AG09309 (cell line): ENCODE data around the gene PLSCR4.
A peak's percentile ranks its signal among the peaks of the same experiment; 100 is the strongest.
"Not testable (repeated sequence)": the region's sequence is repeated elsewhere in the genome, so short reads cannot be mapped to it uniquely, and the experiment has no call there.

Experiments used
- DNase-seq: peaks from one replicate; pipeline ENCODE4 v3.0.0-alpha.2; 2010; ENCODE audit warnings: low read depth
- H3K4me3 ChIP-seq: 2 replicates; pipeline ENCODE4 v1.5.1; 2011; ENCODE audit warnings: mild to moderate bottlenecking, low read depth, low read length, moderate library complexity; ENCODE audit not compliant: control insufficient read depth
- TF ChIP-seq, protein P1 (sequence below): IDR thresholded peaks from 2 replicates; pipeline ENCODE4 v1.5.1; 2011; ENCODE audit warnings: mild to moderate bottlenecking, low read depth, low read length, inconsistent platforms; ENCODE audit not compliant: insufficient read depth, control insufficient read depth; ENCODE audit errors: missing control alignments

PLSCR4 gene

DNA sequence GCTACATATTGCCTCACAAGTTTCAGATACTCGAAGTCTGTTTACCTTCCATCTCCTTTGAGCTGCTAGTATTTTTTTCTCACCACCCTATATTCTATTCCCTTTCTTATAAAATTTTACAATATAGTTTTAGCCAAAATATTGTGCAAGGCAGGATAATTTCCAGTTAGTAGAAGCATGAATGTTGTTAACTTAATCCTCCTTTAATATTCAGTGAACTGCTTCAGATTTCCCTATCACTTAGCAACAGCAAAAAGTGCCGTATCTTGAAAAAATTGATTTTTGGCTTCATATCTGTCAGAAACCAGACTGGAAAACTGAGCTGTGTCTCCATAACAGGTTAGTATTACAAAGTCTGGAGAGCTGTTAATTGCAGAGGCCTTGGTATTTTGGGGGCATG is 24.0 kb downstream of the PLSCR4 start:
- no peak for DNase-seq

DNA sequence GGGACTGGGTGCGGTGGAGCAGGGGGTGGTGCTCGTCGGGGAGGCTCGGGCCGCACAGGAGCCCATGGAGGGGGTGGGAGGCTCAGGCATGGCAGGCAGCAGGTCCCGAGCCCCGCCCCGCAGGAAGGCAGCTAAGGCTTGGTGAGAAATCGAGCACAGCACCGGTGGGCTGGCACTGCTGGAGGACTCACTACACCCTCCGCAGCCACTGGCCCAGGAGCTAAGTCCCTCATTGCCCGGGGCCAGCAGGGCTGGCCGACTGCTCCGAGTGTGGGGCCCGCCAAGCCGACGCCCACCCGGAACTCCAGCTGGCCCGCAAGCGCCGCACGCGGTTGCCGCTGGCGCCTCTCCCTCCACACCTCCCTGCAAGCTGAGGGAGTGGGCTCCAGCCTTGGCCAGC is 25.4 kb downstream of the PLSCR4 start:
- DNase-seq, H3K4me3 ChIP-seq: not testable (repeated sequence)

More for the DNA sequence above, 24.0 kb downstream of the PLSCR4 start:
- TF ChIP-seq, protein P1, sequence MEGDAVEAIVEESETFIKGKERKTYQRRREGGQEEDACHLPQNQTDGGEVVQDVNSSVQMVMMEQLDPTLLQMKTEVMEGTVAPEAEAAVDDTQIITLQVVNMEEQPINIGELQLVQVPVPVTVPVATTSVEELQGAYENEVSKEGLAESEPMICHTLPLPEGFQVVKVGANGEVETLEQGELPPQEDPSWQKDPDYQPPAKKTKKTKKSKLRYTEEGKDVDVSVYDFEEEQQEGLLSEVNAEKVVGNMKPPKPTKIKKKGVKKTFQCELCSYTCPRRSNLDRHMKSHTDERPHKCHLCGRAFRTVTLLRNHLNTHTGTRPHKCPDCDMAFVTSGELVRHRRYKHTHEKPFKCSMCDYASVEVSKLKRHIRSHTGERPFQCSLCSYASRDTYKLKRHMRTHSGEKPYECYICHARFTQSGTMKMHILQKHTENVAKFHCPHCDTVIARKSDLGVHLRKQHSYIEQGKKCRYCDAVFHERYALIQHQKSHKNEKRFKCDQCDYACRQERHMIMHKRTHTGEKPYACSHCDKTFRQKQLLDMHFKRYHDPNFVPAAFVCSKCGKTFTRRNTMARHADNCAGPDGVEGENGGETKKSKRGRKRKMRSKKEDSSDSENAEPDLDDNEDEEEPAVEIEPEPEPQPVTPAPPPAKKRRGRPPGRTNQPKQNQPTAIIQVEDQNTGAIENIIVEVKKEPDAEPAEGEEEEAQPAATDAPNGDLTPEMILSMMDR = no peak
- H3K4me3 ChIP-seq = no peak overlapping the region

DNA sequence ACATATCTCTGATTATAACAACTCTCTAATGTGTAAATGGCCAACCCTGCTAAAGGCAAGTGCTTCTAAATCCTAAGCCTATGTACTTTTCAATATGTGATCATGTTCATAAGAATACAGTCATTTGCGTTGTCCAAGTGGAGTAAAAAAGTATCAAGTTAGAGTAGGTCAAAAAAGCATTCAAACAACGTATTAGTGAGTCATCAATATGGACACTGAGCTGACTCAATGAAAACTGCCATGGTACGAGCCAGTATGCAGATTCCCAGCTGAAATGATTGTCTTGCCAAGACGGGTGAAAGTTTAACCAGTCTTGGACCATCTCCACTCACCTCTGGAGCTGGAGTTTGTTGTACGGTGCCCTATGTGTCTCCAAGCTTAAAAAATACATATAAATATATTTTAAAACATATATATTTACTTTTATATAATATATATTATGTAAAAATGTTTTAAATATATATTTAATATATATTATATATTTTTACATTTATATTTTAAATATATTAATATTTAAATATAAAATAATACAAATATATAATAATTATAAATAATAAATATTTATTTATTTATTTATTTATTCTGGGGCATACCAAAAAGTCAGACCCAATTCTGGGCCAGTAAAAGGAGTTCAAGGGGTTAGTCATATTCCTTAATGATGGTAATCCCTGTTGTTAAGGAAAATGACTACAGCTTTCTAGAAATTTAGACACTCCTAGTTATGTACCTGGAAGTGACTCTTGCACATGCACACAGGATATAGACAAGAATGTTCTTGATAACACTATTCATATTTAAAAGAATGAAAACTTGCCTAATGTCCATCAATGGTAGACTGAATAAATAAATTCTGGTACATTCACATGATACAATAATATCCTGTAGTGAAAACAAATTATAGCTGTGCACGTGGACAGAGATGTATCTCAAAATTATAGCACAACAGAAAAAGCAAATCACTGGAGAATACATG is 27.2 kb downstream of the PLSCR4 start:
- TF ChIP-seq, protein P1 = no peak
- DNase-seq = no peak
- H3K4me3 ChIP-seq = no peak overlapping the region

DNA sequence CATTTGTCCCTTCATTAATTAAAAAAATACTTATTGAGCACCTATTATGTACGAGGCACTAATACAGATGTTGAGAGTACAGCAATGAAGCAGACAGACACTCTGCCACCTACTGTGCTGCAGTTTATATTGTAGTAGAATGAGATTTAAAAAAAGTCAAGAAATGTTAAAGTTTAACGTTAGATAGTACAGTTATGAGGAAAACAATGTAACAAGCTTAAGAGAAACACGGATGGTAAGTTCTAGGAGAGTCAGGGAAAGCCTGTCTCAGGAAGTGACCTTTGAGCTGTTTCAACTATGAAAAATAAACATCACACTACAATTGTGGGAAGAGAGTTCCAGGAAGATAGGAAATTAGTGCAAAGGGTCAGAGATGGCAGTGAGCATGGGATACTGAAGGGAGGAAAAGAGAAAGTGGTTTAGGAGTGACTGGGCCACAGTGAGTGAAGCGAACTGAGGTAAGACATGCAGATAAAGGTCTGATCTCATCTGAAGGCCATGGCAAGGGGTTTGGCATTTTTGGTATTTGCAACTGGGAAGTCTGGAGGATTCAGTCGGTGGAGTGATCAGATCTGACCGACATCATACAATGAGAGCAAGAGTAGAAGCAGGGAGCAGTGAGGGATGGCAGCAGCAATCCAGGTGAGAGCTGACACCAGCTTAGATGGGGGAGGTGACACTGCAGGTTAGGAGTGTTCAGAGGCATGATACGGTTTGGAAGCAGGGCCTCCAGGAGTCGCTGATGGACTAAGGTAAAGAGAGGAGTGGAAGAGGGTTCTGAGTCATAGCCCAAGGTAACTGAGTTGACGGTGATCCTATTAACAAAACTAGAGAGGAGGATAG is 28.5 kb downstream of the PLSCR4 start:
- no peak for DNase-seq
- no peak overlapping the region for H3K4me3 ChIP-seq
- TF ChIP-seq, protein P1 = no peak

DNA sequence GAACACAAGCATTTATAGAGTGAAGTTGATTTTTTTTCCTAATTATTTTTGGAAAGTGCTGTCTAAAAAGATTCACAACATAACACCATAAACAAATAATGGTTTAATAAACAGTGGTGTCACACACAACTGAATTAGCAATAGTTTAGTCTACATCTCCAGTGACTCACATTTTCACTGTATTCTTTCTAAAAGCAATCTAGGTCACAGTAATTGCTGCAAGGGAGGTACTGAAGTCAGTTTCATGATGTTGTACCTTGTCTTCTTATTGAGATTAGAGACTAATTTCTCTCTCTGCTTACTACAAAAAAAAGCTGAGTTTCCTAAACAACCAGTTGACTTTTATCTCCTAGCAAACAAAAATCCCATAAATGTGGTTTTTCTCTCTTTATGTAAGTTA is 29.6 kb downstream of the PLSCR4 start:
- no peak for DNase-seq
- TF ChIP-seq, protein P1 = no peak
- no peak overlapping the region for H3K4me3 ChIP-seq

DNA sequence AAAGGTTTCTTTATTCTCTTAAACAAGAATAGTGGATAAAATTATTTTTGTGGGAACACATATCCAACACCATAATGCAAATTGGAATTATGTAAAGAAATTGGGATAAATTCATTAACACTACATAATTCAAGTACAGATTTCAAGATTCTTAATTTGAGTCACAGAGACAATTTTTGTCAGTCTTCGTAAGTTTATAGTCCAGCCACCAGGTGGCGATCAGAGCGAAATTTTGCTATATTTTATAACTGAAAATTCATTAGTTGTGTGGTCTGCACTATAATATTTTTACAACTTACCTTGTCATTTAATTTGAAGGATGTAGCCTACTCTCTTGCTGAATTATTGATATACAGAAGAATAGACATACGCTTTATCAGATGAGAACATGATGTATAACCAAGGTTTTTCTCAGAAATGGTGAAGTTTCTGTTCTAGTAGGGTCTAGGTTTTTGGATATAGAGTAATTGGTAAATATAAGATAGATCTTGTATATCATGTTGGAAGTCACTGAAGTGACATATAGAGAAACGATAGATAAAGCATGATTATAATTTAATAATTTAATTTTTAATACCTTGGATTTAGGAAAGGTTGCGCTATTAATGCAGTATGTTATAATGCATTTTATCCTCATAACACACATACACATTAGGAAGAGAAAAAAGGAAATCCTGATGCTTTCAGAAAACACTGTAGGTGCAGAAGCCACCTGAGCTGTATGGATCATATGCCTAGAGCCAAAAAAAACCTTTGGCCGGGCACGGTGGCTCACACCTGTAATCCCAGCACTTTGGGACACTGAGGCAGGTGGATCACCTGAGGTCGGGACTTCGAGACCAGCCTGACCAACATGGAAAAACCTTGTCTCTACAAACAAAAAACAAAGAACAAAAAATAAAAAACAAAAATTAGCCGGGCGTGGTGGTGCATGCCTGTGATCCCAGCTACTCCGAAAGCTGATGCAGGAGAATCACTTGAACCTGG is 31.7 kb downstream of the PLSCR4 start:
- no peak overlapping the region for H3K4me3 ChIP-seq
- TF ChIP-seq, protein P1 = peak; percentile 54
- DNase-seq = no peak
